HepG2 (cell line): ENCODE data around the gene GALNT16. TPM values are rescaled to one million over a fixed set of nuclear protein-coding genes. Genes with fewer than 3 reads are reported as not detected.

ENCODE experiments used
- ATAC-seq: fragments of 200-7000 bp; cut with Tn5 transposase; 3 replicates; pipeline ENCODE4 v1.9.1; 2020; ENCODE audit warnings: mild to moderate bottlenecking, moderate library complexity
- BruUV-seq: library from RNA; stranded (reverse); fragments of 400-500 nt; replicated peaks from 2 replicates; lab custom pipeline; 2021; lab: Mats Ljungman, UMichigan
- CTCF ChIA-PET: fragments of 300-600 bp; formaldehyde crosslinking; extraction: SDS; loops from one replicate; lab custom pipeline; 2021; ENCODE audit warnings: low total read pairs, inconsistent platforms, low intra/inter-chr PET ratio; lab: Yijun Ruan, JAX
- POLR2A ChIA-PET: fragments of 350-600 bp; sonication (Branson Sonifier 250); formaldehyde crosslinking; loops from one replicate; lab custom pipeline; 2020; ENCODE audit warnings: antibody characterized with exemption, inconsistent platforms; lab: Yijun Ruan, JAX
- DNase-seq: peaks from one replicate; pipeline ENCODE4 v3.0.0-alpha.2; 2015; ENCODE audit warnings: low spot score
- FAIRE-seq: peaks from 3 replicates; lab custom pipeline; 2011; peaks lifted over from hg19 to GRCh38; lab: Jason Lieb, UNC
- H2AFZ ChIP-seq: one replicate; pipeline ENCODE4 v1.6.1; 2011; ENCODE audit warnings: low read length, inconsistent platforms
- H3K27ac ChIP-seq: fragments of 300-600 bp; 3 replicates; pipeline ENCODE4 v1.8.0; 2011; ENCODE audit warnings: mixed run types, mild to moderate bottlenecking, mixed read lengths, low read length, inconsistent platforms; ENCODE audit not compliant: insufficient read depth; ENCODE audit errors: extremely low read length
- H3K27me3 ChIP-seq, 2 experiments: fragments of 200-600 bp in 1 of 2; 2 replicates in 1 of 2; 3 replicates in 1 of 2; pipeline versions ENCODE4 v1.6.0 to v1.8.0; 2011; ENCODE audit warnings: low read length in 2 of 2, mild to moderate bottlenecking in 2 of 2, moderate library complexity in 2 of 2, inconsistent platforms in 1 of 2; ENCODE audit not compliant: insufficient read depth in 2 of 2, control insufficient read depth in 1 of 2
- H3K36me3 ChIP-seq, 2 experiments: fragments of 200-600 bp in 1 of 2; replicated peaks in 1 of 2; 2 replicates in 1 of 2; 3 replicates in 1 of 2; pipeline versions ENCODE4 v1.5.1 to v1.8.0; 2011; ENCODE audit warnings: low read length in 2 of 2, inconsistent platforms in 1 of 2; ENCODE audit not compliant: insufficient read depth in 2 of 2, control insufficient read depth in 1 of 2
- H3K4me1 ChIP-seq: 2 replicates; pipeline ENCODE4 v1.5.1; 2012; ENCODE audit warnings: low read length, inconsistent platforms; ENCODE audit not compliant: insufficient read depth
- H3K4me2 ChIP-seq: 2 replicates; pipeline ENCODE4 v1.6.0; 2011; ENCODE audit warnings: low read depth, low read length, inconsistent platforms
- H3K4me3 ChIP-seq, 3 experiments: fragments of 200-600 bp in 1 of 3; sonication (generic), shearing (Covaris generic) in 1 of 3; replicated peaks in 1 of 3; 2 replicates each; pipeline ENCODE4 v1.5.1; 2011 to 2016; ENCODE audit warnings: low read length in 3 of 3, inconsistent platforms in 2 of 3, low read depth in 2 of 3, mild to moderate bottlenecking in 2 of 3, control low read depth in 1 of 3, mixed read lengths in 1 of 3; ENCODE audit not compliant: insufficient read depth in 1 of 3
- H3K79me2 ChIP-seq: one replicate; pipeline ENCODE4 v1.6.1; 2011; ENCODE audit warnings: low read length, inconsistent platforms; ENCODE audit not compliant: insufficient read depth
- H3K9ac ChIP-seq: 2 replicates; pipeline ENCODE4 v1.6.0; 2011; ENCODE audit warnings: mild to moderate bottlenecking, low read depth, low read length, inconsistent platforms; ENCODE audit not compliant: insufficient read depth
- H3K9me3 ChIP-seq: 2 replicates; pipeline ENCODE4 v1.5.1; 2012; ENCODE audit warnings: mild to moderate bottlenecking, low read length
- H4K20me1 ChIP-seq: 2 replicates; pipeline ENCODE4 v1.6.0; 2011; ENCODE audit warnings: inconsistent platforms, mild to moderate bottlenecking, low read length, moderate library complexity; ENCODE audit not compliant: insufficient read depth
- MEF2D ChIP-seq: sonication (generic); formaldehyde crosslinking; IDR thresholded peaks from 2 replicates; pipeline ENCODE4 v1.5.1; 2020; ENCODE audit warnings: mild to moderate bottlenecking, missing genetic modification reagents
- ZNF20 ChIP-seq: sonication (generic); formaldehyde crosslinking; IDR thresholded peaks from 2 replicates; pipeline ENCODE4 v1.4.0; 2020; ENCODE audit warnings: mild to moderate bottlenecking, moderate library complexity, missing genetic modification reagents
- ZNF619 ChIP-seq: sonication (generic); formaldehyde crosslinking; IDR thresholded peaks from 2 replicates; pipeline ENCODE4 v1.4.0; 2020; ENCODE audit warnings: mild to moderate bottlenecking, missing genetic modification reagents
- ZNF850 ChIP-seq: sonication (generic); formaldehyde crosslinking; conservative IDR thresholded peaks from 2 replicates; pipeline ENCODE4 v1.9.0; 2021; ENCODE audit warnings: mild to moderate bottlenecking, missing genetic modification reagents
- WGBS: methylation state at CpG from one replicate; pipeline ENCODE4 v1.1.6; 2017; ENCODE audit warnings: low lambda C conversion rate; 5-methylcytosine and 5-hydroxymethylcytosine counted together
- in situ Hi-C: cut with HindIII; loops from 2 replicates; pipeline ENCODE4 v1.10.0; 2017; ENCODE audit warnings: low pct_unique_long_range_greater_than_20kb; ENCODE audit not compliant: extremely low pct_ligation_motif_present
- intact Hi-C: fragments of 100-400 bp; cut with micrococcal nuclease; formaldehyde crosslinking; loops from one replicate; pipeline ENCODE4 v1.10.0; 2022; ENCODE audit not compliant: unreplicated experiment
- polyA plus RNA-seq, 8 experiments: library from polyadenylated mRNA; depleted of rRNA in 3 of 8; stranded (reverse) in 7 of 8; unstranded in 1 of 8; fragments of >200 nt; fragmentation: Illumina TruSeq in 4 of 8; extraction: Trizol in 4 of 8; gene quantifications; 2 replicates each; pipeline versions ENCODE4 v1.2.1 to v1.2.3, GENCODE V29; 2011 to 2016; ENCODE audit warnings: low read depth in 4 of 8, missing spikeins in 1 of 8, mixed read lengths in 1 of 8; ENCODE audit not compliant: insufficient read depth in 1 of 8
- total RNA-seq, 5 experiments: library from RNA; depleted of rRNA; stranded (reverse); fragments of >200 nt; fragmentation: Illumina TruSeq; extraction: Trizol; gene quantifications; 2 replicates each; pipeline ENCODE4 v1.2.3, GENCODE V29; 2016; ENCODE audit warnings: low read depth in 1 of 5
- TF ChIP-seq, protein P1 (sequence below): sonication (generic); formaldehyde crosslinking; IDR thresholded peaks from 2 replicates; pipeline ENCODE4 v1.8.1; 2023; ENCODE audit warnings: missing genetic modification reagents, mild to moderate bottlenecking, borderline replicate concordance
- TF ChIP-seq, protein P2 (sequence below): sonication (generic); formaldehyde crosslinking; IDR thresholded peaks from 2 replicates; pipeline ENCODE4 v1.5.1; 2020; ENCODE audit warnings: missing genetic modification reagents, mild to moderate bottlenecking, borderline replicate concordance
- TF ChIP-seq, protein P3 (sequence below): sonication (generic); formaldehyde crosslinking; IDR thresholded peaks from 2 replicates; pipeline ENCODE4 v1.4.0; 2020; ENCODE audit warnings: missing genetic modification reagents

Gene GALNT16
- total and polyA plus RNA-seq, 2 of the 13 experiments (the other 11 are each of a cell fraction or from before 2014, with no cell fraction given): 0.54 to 0.82 TPM

DNA sequence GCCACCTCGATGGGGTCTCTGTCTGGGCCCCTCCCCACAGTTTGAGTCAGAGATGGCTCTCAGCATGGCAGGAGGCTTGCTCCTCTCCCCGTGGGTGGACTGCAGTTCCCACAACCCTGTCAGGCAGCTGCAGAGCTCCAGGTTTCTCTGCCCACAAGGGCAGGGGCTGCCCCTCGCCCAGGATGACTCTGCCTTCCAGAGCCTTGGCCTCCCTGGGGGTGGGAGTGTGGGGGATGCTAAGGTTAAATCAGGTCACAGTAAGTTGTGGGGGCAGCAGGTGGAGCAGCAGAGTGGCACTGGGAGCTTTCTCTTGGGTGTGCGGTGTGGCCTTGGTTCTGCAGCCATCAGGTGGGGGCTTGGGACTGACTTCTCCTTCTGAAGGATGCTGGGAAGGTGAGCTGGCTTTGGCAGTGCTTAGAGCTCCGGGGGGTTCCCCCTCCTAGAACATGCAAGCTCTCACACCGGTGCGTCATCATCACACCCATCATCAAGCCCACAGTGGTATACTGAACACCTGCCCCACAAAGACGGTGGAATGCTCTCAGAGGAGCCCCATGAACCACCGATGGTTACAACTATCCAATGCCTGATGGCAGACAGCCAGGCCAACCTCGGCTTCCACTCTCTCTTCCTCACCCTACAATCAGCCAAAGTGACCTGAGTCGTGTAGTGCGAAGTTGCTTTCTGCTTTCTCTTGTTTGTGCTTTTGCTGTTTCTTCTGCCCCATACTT lies 98.4 kb downstream of the GALNT16 start:
- in situ Hi-C loops: no loop called here
- no peaks in the 10 kb centered on the region for H3K9me3 ChIP-seq
- H3K4me3 ChIP-seq: no peak overlapping the region
- H3K27ac ChIP-seq: no peak overlapping the region
- H3K4me1 ChIP-seq: peaks cover 30% of the 10 kb centered on the region
- no peak overlapping the region for H3K9ac ChIP-seq
- intact Hi-C loops: no loop called here
- ATAC-seq (no peak), DNase-seq (no peak), FAIRE-seq (no peak)
- peaks cover 1 to 8% of the 10 kb centered on the region in 2 experiments; a peak in 1 of 5 replicates for H3K27me3 ChIP-seq
- ChIA-PET POLR2A (interaction anchor here (0.5 kb wide), 1 partner anchor 40 kb away, joined by 3 read pairs; the partner anchor contains the start of genes ERH and SLC39A9), CTCF (no interaction called here)
- H3K36me3 ChIP-seq: no peaks in the 10 kb centered on the region
- BruUV-seq: no TSS peak
- TF ChIP-seq, protein P1, sequence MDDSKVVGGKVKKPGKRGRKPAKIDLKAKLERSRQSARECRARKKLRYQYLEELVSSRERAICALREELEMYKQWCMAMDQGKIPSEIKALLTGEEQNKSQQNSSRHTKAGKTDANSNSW (CRISPR knock-in tag): no peak
- TF ChIP-seq ZNF619 (CRISPR knock-in tag): no peak
- no peak for TF ChIP-seq ZNF850 (CRISPR knock-in tag)
- TF ChIP-seq, protein P2, sequence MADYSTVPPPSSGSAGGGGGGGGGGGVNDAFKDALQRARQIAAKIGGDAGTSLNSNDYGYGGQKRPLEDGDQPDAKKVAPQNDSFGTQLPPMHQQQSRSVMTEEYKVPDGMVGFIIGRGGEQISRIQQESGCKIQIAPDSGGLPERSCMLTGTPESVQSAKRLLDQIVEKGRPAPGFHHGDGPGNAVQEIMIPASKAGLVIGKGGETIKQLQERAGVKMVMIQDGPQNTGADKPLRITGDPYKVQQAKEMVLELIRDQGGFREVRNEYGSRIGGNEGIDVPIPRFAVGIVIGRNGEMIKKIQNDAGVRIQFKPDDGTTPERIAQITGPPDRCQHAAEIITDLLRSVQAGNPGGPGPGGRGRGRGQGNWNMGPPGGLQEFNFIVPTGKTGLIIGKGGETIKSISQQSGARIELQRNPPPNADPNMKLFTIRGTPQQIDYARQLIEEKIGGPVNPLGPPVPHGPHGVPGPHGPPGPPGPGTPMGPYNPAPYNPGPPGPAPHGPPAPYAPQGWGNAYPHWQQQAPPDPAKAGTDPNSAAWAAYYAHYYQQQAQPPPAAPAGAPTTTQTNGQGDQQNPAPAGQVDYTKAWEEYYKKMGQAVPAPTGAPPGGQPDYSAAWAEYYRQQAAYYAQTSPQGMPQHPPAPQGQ (CRISPR knock-in tag): no peak
- no peak for TF ChIP-seq ZNF20 (CRISPR knock-in tag)
- TF ChIP-seq, protein P3, sequence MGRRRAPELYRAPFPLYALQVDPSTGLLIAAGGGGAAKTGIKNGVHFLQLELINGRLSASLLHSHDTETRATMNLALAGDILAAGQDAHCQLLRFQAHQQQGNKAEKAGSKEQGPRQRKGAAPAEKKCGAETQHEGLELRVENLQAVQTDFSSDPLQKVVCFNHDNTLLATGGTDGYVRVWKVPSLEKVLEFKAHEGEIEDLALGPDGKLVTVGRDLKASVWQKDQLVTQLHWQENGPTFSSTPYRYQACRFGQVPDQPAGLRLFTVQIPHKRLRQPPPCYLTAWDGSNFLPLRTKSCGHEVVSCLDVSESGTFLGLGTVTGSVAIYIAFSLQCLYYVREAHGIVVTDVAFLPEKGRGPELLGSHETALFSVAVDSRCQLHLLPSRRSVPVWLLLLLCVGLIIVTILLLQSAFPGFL (CRISPR knock-in tag): no peak
- no peak for TF ChIP-seq MEF2D (CRISPR knock-in tag)
- WGBS: 32% methylated on average over 4 of the region's 12 CpGs
- H3K4me2 ChIP-seq: no peak overlapping the region
- no peak overlapping the region for H2AFZ ChIP-seq
- H4K20me1 ChIP-seq: no peaks in the 10 kb centered on the region
- H3K79me2 ChIP-seq: no peaks in the 10 kb centered on the region
